SU-DHL-6 (cell line): ENCODE data around the gene TMPRSS2.

ENCODE experiments used
- H2AFZ ChIP-seq: fragments of 200-600 bp; sonication (generic); 2 replicates; pipeline ENCODE4 v1.6.1; 2014; ENCODE audit warnings: low read depth, mild to moderate bottlenecking, moderate library complexity, mixed read lengths, antibody characterized with exemption, low read length; ENCODE audit not compliant: severe bottlenecking
- H3F3A ChIP-seq: fragments of 200-600 bp; shearing (Covaris generic); 2 replicates; pipeline ENCODE4 v1.6.0; 2016; ENCODE audit warnings: antibody characterized with exemption, mild to moderate bottlenecking; ENCODE audit not compliant: insufficient read depth
- H3K27ac ChIP-seq: fragments of 200-600 bp; sonication (generic); 2 replicates; pipeline ENCODE4 v1.5.1; 2016; ENCODE audit warnings: low read depth, mild to moderate bottlenecking, low read length, moderate library complexity, mixed read lengths
- H3K27me3 ChIP-seq: fragments of 200-600 bp; sonication (generic), shearing (Covaris generic); 2 replicates; pipeline ENCODE4 v1.6.0; 2014; ENCODE audit warnings: mild to moderate bottlenecking, low read length
- H3K36me3 ChIP-seq: fragments of 200-600 bp; sonication (generic); 2 replicates; pipeline ENCODE4 v1.6.1; 2014; ENCODE audit warnings: mild to moderate bottlenecking, low read length, mixed read lengths
- H3K4me2 ChIP-seq: fragments of 300-600, 200-600 bp; shearing (Covaris generic), sonication (generic); 2 replicates; pipeline ENCODE4 v1.6.0; 2014; ENCODE audit warnings: low read length, low read depth, mild to moderate bottlenecking; ENCODE audit not compliant: poor library complexity, severe bottlenecking
- H3K4me3 ChIP-seq: fragments of 200-600 bp; sonication (generic); 2 replicates; pipeline ENCODE4 v1.5.1; 2014; ENCODE audit warnings: antibody characterized with exemption, low read length, mild to moderate bottlenecking, mixed read lengths; ENCODE audit not compliant: insufficient read depth, poor library complexity, severe bottlenecking
- H3K79me2 ChIP-seq: fragments of 200-600 bp; sonication (generic); 2 replicates; pipeline ENCODE4 v1.6.1; 2014; ENCODE audit warnings: mild to moderate bottlenecking, low read length, moderate library complexity; ENCODE audit not compliant: insufficient read depth
- H3K9ac ChIP-seq: fragments of 200-600 bp; sonication (generic); 2 replicates; pipeline ENCODE4 v1.7.0; 2014; ENCODE audit warnings: mild to moderate bottlenecking, low read length
- H3K9me2 ChIP-seq: fragments of 200-600 bp; sonication (generic); replicated peaks from 2 replicates; pipeline ENCODE4 v1.6.1; 2014; ENCODE audit warnings: low read length; ENCODE audit not compliant: insufficient read depth
- H3K9me3 ChIP-seq: fragments of 200-600 bp; sonication (generic); 2 replicates; pipeline ENCODE4 v1.6.1; 2014; ENCODE audit warnings: low read length, mixed read lengths; ENCODE audit not compliant: insufficient read depth
- H4K20me1 ChIP-seq: fragments of 200-600 bp; sonication (generic); 2 replicates; pipeline ENCODE4 v1.6.1; 2014; ENCODE audit warnings: low read depth, mild to moderate bottlenecking, antibody characterized with exemption, low read length, moderate library complexity, mixed read lengths
- CTCF ChIP-seq: fragments of 200-600 bp; sonication (generic); IDR thresholded peaks from one replicate; pipeline ENCODE4 v1.5.1; 2017; ENCODE audit warnings: antibody characterized with exemption, mild to moderate bottlenecking, low read length, moderate library complexity; ENCODE audit not compliant: insufficient read depth, poor library complexity, severe bottlenecking
- EZH2phosphoT487 ChIP-seq: fragments of 200-600 bp; sonication (generic), shearing (Covaris generic); conservative IDR thresholded peaks from 2 replicates; pipeline ENCODE4 v1.6.1; 2018; ENCODE audit warnings: mild to moderate bottlenecking, antibody characterized with exemption, low read length, moderate library complexity, mixed read lengths

TMPRSS2 gene

GRCh38 chr21:41507521-41508414 lies at the start of gene TMPRSS2:
Gene TMPRSS2 (minus strand): TSS chr21:41508158. CDS start chr21:41498133, 10,025 bp downstream.
- no peak within 1 kb of the TSS for H3K4me3 ChIP-seq
- H3K27me3 ChIP-seq: no peaks in the 10 kb centered on the region
- H4K20me1 ChIP-seq: no peaks in the 10 kb centered on the region
- H3K9me3 ChIP-seq: no peaks in the 10 kb centered on the region
- no peaks in the 10 kb centered on the region for H3K79me2 ChIP-seq
- H3K27ac ChIP-seq: no peak within 1 kb of the TSS
- H3K36me3 ChIP-seq: no peaks in the 10 kb centered on the region
- no peaks in the 10 kb centered on the region for H3K9me2 ChIP-seq
- TF ChIP-seq EZH2phosphoT487 (no peak), CTCF (no peak)
- no peak within 1 kb of the TSS for H2AFZ ChIP-seq
- H3F3A ChIP-seq: no peaks in the 10 kb centered on the region
- H3K4me2 ChIP-seq: no peak within 1 kb of the TSS
- H3K9ac ChIP-seq: no peak within 1 kb of the TSS

DNA sequence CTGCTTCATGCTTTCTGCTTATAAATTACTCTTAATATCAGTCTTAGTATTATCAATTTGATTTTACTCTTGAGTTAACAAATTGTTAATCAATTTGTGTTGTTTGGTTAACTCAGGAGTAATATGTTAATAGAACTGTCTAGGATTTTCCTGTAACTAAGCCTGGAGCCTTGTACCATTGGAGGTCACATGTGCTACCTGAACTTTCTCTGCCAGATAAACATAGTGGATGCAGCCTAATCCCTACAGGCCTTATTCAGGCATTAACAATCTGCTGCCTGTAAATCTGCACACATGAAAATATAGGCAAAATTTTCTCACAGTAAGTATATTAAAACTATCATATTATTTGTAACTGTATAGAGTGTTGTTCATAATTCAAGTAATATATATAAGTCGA lies 47.1 kb upstream of the TMPRSS2 start:
- Histone ChIP-seq H4K20me1 (no peaks in the 10 kb centered on the region), H3F3A (no peaks in the 10 kb centered on the region), H3K36me3 (no peaks in the 10 kb centered on the region), H3K4me3 (no peak overlapping the region), H3K27me3 (no peaks in the 10 kb centered on the region), H3K9ac (no peak overlapping the region), H3K27ac (no peak overlapping the region), H2AFZ (no peak overlapping the region), H3K9me3 (no peaks in the 10 kb centered on the region), H3K4me2 (no peak overlapping the region), H3K9me2 (no peaks in the 10 kb centered on the region), H3K79me2 (no peaks in the 10 kb centered on the region)
- no peak for TF ChIP-seq EZH2phosphoT487
- TF ChIP-seq CTCF: no peak

GRCh38 chr21:41552254-41552653 lies 44.3 kb upstream of the TMPRSS2 start:
- no peaks in the 10 kb centered on the region for H3K27me3 ChIP-seq
- H3K9ac ChIP-seq: no peak overlapping the region
- no peaks in the 10 kb centered on the region for H3K9me2 ChIP-seq
- H3K4me3 ChIP-seq: no peak overlapping the region
- TF ChIP-seq EZH2phosphoT487: no peak
- TF ChIP-seq CTCF: no peak
- H3F3A ChIP-seq: no peaks in the 10 kb centered on the region
- no peaks in the 10 kb centered on the region for H3K79me2 ChIP-seq
- H2AFZ ChIP-seq: no peak overlapping the region
- H3K36me3 ChIP-seq: no peaks in the 10 kb centered on the region
- no peak overlapping the region for H3K27ac ChIP-seq
- H4K20me1 ChIP-seq: no peaks in the 10 kb centered on the region
- no peak overlapping the region for H3K4me2 ChIP-seq
- no peaks in the 10 kb centered on the region for H3K9me3 ChIP-seq
